Measurements from ENCODE around the gene FOXE3. TPM values are rescaled to one million over a fixed set of nuclear protein-coding genes. Genes with fewer than 3 reads are reported as not detected.

The FOXE3 gene
- total and polyA plus RNA-seq, 9 of the 15 experiments (the other 6 are each of a cell fraction or from before 2014, with no cell fraction given), result not detected

DNA sequence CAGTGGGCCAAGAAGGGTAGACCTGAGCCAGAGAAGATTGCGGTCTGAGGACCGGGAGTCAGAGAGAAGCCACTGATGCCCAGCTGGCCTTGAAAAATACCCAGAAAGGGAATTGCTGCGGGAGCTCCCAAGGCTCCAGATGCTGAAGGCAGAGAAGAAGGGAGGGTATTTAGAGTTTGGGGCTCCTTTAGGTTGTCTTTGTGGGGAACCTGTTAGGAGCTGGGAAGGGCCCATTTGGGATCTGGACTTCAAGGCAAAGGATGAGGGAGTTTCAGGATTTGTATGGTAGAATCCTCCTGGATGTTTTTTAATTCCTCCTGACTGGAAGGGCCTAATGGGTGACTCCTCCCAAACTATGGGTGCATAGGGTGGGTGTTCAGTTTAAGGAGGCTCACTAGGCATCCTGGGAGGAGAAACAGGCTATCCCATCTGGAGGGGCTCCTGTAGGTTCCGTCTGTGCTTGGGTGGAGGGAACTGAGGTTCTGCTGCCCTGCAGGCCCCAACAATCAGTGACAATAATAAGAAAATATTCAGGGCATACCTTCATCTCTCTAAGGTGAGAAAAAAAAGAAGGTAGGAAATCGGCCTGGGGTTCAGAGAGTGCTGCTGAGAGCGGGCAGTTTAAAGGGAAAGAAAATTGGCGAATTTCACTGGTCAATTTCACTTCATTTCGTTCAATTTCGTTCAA is 26.9 kb downstream of the FOXE3 start:
- ATAC-seq (no peak), FAIRE-seq (no peak), DNase-seq (ENCODE audit: extremely low read depth in 1 of 4, low spot score in 3 of 4) (no peak)
- Histone ChIP-seq H3K27ac (ENCODE audit: extremely low read depth, low read depth, low read length) (no peak overlapping the region), H3K4me1 (replicated peaks in 1 of 2; ENCODE audit: control insufficient read depth in 2 of 2, insufficient read depth in 2 of 2, low read length in 2 of 2) (peaks cover 0 to 26% of the 10 kb centered on the region in 2 experiments; a peak in 2 of 5 replicates), H3K36me3 (ENCODE audit: control insufficient read depth, insufficient read depth, low read length) (no peaks in the 10 kb centered on the region), H2AFZ (ENCODE audit: low read depth, low read length) (no peak overlapping the region), H3K4me3 (no peak overlapping the region), H3K9me1 (ENCODE audit: control insufficient read depth, insufficient read depth, low read length) (no peaks in the 10 kb centered on the region), H3K4me2 (ENCODE audit: insufficient read depth, low read length) (no peak overlapping the region), H4K20me1 (replicated peaks; ENCODE audit: control insufficient read depth, insufficient read depth, low read length) (peaks cover 2% of the 10 kb centered on the region; the same call in 1 of the 2 replicates), H3K9ac (ENCODE audit: insufficient read depth in 1 of 2, low read depth in 2 of 2, low read length in 2 of 2) (no peak overlapping the region), H3K27me3 (ENCODE audit: control insufficient read depth in 2 of 2, insufficient read depth in 2 of 2, low read length in 2 of 2) (peaks cover 64 to 73% of the 10 kb centered on the region in 2 experiments; a peak in 4 of 5 replicates), H3K79me2 (ENCODE audit: control insufficient read depth, insufficient read depth, low read length) (no peaks in the 10 kb centered on the region), H3K9me3 (replicated peaks; ENCODE audit: control insufficient read depth, insufficient read depth, low read depth, low read length) (no peaks in the 10 kb centered on the region)
- intact Hi-C loops (cut with micrococcal nuclease), result no loop called here
- CTCF ChIA-PET (ENCODE audit: low intra/inter-chr PET ratio), result no interaction called here
- TF ChIP-seq TBP (optimal IDR thresholded peaks at IDR 0.05; ENCODE audit: low read depth, low read length) (no peak), HDAC8 (tag; IDR thresholded peaks at IDR 0.05) (no peak), SIRT6 (IDR thresholded peaks at IDR 0.05; ENCODE audit: low read depth, low read length) (no peak), ZBTB12 (CRISPR knock-in tag; IDR thresholded peaks at IDR 0.05) (no peak), RNF2 (IDR thresholded peaks at IDR 0.05) (peak; percentile 34; the same call in 1 of the 2 replicates), PRMT5 (CRISPR knock-in tag; IDR thresholded peaks at IDR 0.05) (no peak), BMI1 (IDR thresholded peaks at IDR 0.05; ENCODE audit: low read length) (0 out of 2 replicates have a peak, but pooled peaks have one; percentile 3), CBX8 (IDR thresholded peaks at IDR 0.05; ENCODE audit: borderline replicate concordance, extremely low read depth, low read depth, low read length, poor library complexity, severe bottlenecking) (peak; percentile 93)
- TF ChIP-seq, protein P1, sequence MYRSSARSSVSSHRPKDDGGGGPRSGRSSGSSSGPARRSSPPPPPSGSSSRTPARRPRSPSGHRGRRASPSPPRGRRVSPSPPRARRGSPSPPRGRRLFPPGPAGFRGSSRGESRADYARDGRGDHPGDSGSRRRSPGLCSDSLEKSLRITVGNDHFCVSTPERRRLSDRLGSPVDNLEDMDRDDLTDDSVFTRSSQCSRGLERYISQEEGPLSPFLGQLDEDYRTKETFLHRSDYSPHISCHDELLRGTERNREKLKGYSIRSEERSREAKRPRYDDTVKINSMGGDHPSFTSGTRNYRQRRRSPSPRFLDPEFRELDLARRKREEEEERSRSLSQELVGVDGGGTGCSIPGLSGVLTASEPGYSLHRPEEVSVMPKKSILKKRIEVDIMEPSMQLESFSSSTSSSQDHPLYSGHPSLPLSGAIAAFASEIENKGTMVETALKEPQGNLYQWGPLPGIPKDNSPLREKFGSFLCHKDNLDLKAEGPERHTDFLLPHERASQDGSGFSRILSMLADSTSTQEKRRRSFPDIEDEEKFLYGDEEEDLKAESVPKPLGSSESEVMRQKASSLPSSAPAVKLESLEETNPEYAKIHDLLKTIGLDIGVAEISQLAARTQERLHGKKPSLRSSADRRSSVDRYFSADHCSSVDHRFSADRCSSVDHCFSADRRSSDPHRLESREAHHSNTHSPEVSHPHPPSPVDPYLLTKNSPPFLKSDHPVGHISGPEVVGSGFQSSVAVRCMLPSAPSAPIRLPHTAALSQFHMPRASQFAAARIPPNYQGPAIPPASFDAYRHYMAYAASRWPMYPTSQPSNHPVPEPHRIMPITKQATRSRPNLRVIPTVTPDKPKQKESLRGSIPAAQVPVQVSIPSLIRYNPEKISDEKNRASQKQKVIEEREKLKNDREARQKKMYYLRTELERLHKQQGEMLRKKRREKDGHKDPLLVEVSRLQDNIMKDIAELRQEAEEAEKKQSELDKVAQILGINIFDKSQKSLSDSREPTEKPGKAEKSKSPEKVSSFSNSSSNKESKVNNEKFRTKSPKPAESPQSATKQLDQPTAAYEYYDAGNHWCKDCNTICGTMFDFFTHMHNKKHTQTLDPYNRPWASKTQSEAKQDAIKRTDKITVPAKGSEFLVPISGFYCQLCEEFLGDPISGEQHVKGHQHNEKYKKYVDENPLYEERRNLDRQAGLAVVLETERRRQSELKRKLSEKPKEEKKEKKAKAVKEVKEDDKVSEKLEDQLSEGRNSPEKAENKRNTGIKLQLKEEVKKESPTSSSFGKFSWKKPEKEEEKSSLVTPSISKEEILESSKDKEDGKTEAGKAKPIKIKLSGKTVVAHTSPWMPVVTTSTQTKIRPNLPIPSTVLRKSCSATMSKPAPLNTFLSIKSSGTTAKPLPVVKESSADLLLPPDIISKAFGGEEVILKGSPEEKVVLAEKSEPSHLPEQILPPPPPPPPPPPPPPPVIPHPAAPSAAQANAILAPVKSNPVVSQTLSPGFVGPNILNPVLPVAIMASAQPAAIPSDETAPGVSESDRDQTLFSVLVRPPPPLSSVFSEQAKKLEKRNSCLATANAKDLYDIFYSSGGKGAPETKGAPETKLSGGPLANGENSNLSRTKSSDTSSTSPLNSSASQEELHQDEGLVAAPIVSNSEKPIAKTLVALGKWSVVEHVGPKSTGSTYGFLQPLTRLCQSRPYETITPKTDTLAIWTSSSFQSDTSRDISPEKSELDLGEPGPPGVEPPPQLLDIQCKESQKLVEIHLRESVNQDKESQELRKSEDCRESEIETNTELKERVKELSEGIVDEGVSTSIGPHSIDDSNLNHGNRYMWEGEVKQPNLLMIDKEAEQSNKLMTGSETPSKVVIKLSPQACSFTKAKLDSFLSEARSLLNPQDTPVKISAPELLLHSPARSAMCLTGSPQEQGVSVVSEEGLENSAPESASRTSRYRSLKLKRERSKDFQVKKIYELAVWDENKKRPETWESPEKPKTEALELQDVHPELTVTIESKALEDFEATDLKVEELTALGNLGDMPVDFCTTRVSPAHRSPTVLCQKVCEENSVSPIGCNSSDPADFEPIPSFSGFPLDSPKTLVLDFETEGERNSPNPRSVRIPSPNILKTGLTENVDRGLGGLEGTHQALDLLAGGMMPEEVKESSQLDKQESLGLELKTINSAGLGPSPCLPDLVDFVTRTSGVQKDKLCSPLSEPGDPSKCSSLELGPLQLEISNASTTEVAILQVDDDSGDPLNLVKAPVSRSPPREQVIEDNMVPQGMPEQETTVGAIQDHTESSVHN (IDR thresholded peaks at IDR 0.05; ENCODE audit: borderline replicate concordance in 1 of 2, low read depth in 1 of 2), result no peak
- WGBS (ENCODE audit: insufficient coverage, low coverage, missing lambda C conversion rate), result 2% methylated on average over 9 of the region's 9 CpGs
- no TSS peak for BruUV-seq (replicated peaks)
- in situ Hi-C loops (cut with MboI), result no loop called here
- POLR2A ChIA-PET, result interaction anchor here (1.1 kb wide), 1 partner anchor 10 kb away, joined by 4 read pairs; no protein-coding TSS in a partner anchor

Measured in K562 (cell line).